GM21737 (cell line): Measurements from ENCODE around the gene SIT1.

Experiments used
- ATAC-seq: cut with Tn5 transposase; IDR thresholded peaks from one replicate; pipeline ENCODE4 v1.9.1; 2021; ENCODE audit warnings: mild to moderate bottlenecking, moderate library complexity; ENCODE audit not compliant: unreplicated experiment

Gene SIT1

DNA sequence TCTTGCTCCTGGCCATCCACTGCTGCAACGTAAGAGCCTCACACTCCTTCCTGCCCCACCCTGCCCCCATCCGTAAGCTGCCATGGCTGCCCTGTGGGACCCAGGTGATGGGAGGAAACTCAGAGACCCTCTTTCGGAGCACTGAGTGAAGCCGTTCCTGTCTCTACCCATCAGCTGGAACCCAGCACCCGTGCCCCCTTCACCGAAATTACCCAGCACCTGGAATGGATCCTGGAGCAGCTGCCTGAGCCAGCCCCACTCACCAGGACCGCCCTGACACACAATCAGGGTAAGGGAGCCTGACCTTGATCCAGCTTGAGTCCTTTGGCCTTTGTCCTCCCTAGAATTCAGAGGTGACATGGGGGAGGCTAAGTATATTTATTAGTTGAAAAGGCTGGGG lies 42.5 kb downstream of the SIT1 start:
- no peak for ATAC-seq

DNA sequence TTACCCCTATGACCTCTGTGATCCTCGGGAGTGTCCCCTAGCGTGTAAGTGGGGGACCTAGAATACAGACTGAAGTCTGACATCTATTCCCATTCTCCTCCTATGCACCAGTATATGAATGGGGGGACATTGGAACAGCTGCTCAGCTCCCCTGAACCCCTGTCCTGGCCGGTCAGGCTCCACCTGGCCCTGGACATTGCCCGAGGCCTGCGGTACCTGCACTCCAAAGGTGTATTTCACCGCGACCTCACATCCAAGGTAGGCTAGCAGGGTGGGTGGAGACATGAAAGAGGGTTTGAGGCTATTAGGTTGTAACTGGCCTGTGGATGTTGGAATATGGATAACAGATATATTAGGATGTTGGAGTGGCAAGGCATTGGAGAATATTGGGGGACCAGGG lies 44.0 kb downstream of the SIT1 start:
- no peak for ATAC-seq

DNA sequence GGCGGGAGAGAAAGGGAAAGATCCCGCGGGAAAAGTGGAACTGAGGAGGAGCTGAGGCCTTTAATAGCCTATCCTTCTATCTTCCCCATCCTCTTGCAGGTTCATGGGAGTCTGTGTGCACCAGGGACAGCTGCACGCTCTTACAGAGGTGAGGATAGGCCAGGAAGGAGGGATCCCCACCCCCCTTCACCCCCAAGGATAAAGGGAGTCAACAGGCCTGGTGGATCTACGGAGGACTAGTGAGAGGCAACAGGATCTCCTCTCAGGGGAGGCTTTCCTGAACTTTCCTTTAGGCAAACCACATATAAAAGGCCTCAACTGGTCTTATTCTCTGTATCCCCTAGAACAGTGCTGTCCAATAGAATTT lies 44.6 kb downstream of the SIT1 start:
- ATAC-seq: no peak

DNA sequence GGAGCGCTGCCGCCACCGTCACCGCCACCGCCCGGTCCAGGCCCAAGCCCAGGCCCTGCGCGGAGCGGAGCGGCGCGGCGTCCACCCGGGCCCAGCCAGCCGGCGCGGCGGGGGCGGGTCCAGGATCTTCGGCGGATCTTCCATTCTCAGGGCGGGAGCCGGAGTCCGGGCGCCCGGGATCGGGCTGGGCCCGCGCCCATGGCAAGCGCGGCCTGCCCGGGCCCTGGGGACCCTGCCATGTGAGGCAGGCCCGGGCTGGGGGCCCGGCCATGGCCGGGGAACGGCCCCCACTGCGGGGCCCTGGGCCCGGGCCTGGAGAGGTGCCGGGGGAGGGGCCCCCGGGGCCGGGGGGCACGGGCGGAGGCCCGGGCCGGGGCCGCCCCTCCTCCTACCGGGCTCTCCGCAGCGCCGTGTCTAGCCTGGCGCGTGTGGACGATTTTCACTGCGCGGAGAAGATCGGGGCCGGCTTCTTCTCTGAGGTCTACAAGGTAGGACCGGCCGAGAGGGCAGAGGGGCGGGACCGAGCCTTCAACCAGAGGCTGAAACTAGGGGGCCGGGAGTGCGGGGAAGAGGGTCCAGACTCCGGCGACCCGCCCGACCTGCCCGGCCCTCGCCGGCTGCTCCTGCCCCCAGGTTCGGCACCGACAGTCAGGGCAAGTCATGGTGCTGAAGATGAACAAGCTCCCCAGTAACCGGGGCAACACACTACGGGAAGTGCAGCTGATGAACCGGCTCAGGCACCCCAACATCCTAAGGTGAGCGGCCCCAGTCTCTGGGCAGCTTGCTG lies 45.2 kb downstream of the SIT1 start:
- ATAC-seq: peak; percentile 11

DNA sequence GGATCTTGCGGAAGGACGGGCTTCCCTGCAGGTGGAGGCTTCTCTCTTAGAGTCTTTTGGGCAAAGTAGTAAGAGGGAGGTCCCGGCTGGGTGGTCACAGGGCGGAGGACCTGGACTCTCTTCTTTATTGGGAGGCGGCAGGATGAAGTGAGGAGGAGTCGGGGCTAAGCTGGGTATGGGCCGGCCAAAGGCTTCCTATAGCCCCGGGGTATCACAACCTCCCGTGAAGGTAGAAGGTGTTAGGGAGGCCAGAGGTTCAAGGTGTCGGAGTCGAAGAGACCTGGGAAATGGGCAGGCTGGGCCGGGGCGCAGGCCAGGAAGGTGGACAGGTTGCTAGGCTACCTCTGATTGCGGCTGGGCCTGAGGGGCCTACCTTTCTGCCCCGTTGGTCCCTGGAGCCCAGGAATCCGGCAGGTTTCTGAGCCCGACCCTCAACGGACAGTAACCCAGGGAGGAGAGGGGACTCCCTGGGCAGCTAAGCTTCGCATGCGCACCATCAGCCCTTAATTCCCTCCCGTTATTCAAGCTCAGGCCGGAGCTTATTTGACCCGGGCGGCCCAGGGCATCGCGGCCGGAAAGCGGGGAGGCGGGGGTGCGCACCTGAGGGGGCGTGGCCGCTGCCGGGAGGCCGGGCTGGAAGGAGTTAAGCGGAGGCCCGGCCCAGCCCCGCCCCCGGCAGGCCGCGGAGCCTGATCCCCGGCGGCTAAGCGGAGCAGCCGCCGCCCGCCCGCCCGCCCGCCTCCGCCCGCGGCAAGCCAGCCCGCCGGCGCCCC lies 46.0 kb downstream of the SIT1 start, which contains the start of gene TESK1:
Gene TESK1 (plus strand): TSS at position 685 of the 773 bp plus-strand sequence. CDS start 358 bp downstream, outside the sequence.
- peak; percentile 47 for ATAC-seq

DNA sequence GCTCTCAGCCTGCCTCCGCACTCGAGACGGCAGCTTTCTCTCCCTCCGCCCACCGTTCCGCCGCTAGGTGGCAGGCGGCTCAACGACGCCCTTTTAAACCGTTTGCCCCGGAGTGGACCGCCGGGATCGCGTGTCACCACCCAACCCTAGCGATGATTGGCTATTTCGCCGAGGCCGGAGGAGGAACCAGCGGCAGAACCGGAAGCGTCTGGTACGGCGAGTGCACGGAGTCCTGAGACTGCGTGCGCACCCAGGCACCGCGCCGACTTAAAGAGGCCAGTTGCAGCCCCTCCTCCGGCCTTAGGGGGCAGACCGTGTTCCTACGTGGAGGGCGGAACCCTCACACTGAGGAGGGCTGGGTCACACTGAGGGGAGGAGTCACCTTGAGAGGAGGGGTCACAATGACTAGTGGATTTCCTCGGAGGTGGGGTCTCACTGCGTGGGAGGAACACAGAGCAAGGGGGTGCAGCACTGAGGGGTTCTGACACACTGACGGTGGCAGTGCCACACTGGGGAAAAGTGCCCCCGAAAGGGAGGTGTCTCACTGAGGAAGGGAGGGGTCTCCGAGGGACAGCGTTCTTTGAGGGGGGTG lies 46.6 kb downstream of the SIT1 start:
- peak; percentile 77 for ATAC-seq

DNA sequence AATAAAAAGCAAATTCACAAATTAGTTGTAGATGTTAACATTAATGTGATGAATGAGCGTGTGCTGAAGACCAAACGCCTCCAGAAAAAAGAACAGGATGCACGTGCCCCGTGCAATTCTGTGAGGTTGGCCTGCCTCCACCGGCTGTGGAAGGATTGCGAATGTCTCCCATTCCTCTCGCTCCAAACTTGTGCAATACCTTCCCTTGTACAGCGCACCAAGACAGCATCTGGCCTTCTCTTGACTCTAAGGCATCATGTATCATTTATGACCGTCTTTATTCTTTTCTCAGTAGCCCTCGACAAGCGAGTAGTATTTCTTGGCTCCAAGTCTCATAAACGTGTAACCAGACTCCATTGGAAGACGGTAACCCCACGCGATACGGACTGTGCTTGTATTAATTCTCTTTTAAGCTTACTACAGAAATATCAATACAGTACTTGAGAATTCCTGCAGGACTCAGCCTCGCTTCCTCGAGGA lies 47.2 kb downstream of the SIT1 start:
- ATAC-seq: no peak

DNA sequence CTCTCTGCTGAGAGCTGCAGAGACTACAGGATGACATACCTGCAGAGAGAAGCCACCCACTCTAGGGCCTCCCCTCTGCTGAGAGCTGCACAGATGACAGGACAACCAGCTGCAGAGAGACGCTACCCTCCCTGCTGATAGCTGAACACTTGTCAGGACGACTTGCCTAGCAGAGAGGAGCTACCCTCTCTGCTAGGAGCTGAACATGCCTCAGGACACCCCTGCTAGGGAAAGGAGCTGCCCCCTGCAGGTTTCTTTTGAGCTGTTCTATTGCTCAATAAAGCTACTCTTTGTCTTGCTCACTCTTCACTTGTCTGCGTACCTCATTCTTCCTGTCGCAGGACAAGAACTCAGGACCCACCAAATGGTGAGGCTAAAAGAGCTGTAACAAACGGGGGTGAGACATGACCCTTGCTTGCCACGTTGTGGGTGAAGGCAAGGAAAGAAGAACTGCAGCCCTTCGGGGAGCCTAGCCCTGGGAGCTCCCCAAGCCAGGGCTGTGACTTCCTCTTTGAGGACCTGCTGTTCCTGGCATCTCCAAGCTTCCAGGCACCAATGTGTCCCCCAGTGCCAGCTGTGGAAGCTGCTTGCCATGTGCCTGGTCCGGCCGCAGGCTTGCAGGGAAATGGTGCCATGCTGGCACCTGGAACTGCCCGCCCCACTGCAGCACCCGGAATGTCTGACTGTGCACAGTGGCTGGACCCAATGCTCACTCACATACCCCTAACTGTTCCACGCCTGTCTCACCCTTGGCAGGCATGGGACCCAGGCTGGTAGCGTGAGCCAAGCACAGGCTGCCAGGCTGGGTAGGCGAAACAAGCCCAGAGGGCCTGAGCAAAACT lies 50.7 kb downstream of the SIT1 start:
- no peak for ATAC-seq
